Omental fat pad (tissue), 4 donors: ENCODE data around the gene PRODH2. TPM values are rescaled to one million over a fixed set of nuclear protein-coding genes. Genes with fewer than 3 reads are reported as not detected.
"Not testable (repeated sequence)": the region's sequence is repeated elsewhere in the genome, so short reads cannot be mapped to it uniquely, and the experiment has no call there.

ENCODE experiments used
- ATAC-seq: fragments of 150-250 bp; one replicate; pipeline ENCODE4 v1.9.1; 2016; ENCODE audit warnings: mild to moderate bottlenecking, moderate library complexity; ENCODE audit not compliant: low FRiP score
- DNase-seq: peaks from one replicate; pipeline ENCODE4 v3.0.0-alpha.2; 2019; ENCODE audit warnings: low spot score
- CTCF ChIP-seq, 3 donors: fragments of 450-650 bp; IDR thresholded peaks; one replicate each; pipeline ENCODE4 v1.5.1; 2016 to 2017; ENCODE audit warnings: antibody characterized with exemption in 3 of 3, mild to moderate bottlenecking in 3 of 3, moderate library complexity in 2 of 3
- total RNA-seq, 4 donors: library from RNA; depleted of rRNA; stranded (reverse); fragments of >200 nt; gene quantifications; one replicate each; pipeline ENCODE4 v1.1.0, GENCODE V29; 2016

Gene PRODH2
- total RNA-seq, 4 donors from 2014 or later, result not detected

- no peak for DNase-seq
- ATAC-seq, result no peak
- TF ChIP-seq CTCF (IDR thresholded peaks at IDR 0.05), result no peak
Observed at GRCh38 chr19:35841961-35842595, 29.4 kb upstream of the PRODH2 start.

DNA sequence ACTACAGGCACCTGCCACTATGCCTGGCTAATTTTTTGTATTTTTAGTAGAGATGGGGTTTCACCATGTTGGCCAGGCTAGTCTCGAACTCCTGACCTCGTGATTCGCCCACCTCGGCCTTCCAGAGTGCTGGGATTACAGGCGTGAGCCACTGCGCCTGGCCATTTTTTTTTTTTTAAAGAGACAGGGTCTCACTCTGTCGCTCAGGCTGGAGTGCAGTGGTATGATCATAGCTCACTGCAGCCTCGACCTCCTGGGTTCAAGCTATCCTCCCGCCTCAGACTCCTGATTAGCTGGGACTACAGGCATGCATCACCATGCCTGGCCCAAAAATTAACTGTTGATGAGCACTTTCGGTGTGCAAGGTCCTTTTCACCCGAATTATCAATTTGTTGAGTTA lies 23.5 kb upstream of the PRODH2 start:
- not testable (repeated sequence) for DNase-seq

GRCh38 chr19:35833972-35834371 lies 21.3 kb upstream of the PRODH2 start:
- no peak for DNase-seq
- TF ChIP-seq CTCF (IDR thresholded peaks at IDR 0.05), result no peak

More for the DNA sequence above, 23.5 kb upstream of the PRODH2 start:
- ATAC-seq, result not testable (repeated sequence)

GRCh38 chr19:35832054-35832453 lies 19.4 kb upstream of the PRODH2 start:
- ATAC-seq (no peak), DNase-seq (no peak)
- no peak for TF ChIP-seq CTCF (IDR thresholded peaks at IDR 0.05)

More at GRCh38 chr19:35833972-35834371, 21.3 kb upstream of the PRODH2 start:
- no peak for ATAC-seq

- TF ChIP-seq CTCF (IDR thresholded peaks at IDR 0.05), result no peak
- no peak for ATAC-seq
- DNase-seq, result no peak
Observed at GRCh38 chr19:35830986-35831385, 18.3 kb upstream of the PRODH2 start.

DNA sequence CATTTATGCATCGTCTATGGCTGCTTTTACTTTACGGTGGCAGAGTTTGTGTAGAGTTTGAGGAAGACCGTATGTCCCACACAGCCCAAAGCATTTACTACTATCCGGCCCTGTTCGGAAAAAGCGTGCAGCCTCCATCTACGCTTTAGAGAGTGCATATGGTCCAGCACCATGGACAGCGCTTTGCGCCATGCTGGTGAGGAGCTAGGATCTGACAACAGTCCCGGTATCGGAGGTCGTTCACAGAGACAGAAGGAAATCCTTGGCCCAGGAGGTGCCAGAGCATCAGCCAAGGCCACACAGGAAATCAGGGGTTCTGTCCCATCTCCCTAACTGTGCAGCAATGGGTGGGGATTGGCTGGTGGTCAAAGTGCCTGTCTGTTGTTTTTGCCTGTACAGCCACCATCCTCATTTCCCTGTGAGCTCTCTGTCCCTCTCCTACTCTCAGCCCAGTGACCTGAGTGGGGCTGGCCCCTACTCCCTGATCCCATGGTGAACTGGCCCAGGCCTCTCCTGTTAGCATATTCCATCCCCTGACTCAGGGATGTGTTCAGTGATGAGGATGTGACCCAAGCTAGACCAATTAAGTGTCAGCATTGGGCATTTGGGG lies 16.2 kb upstream of the PRODH2 start:
- DNase-seq, result peak; percentile 41
- no peak for TF ChIP-seq CTCF (IDR thresholded peaks at IDR 0.05)
- no peak for ATAC-seq

DNA sequence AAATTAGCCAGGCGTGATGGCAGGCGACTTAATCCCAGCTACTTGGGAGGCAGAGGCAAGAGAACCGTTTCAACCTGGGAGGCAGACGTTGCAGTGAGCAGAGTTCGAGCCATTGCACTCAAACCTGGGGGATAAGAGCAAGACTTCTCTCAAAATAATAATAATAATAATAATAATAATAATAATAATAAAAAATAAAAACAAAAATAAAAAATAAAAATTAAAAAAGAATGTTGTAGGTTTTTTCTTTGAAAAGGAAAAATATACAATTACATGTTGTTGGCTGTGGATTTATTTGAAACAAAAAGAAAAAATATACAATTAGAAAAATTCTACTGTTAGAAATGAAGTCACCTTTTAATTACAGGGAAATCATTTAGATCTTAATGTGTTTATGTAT lies 11.5 kb upstream of the PRODH2 start:
- DNase-seq (no peak), ATAC-seq (no peak)
- TF ChIP-seq CTCF (IDR thresholded peaks at IDR 0.05), result no peak
